K562 (cell line): ENCODE data around the gene F13B. TPM values are rescaled to one million over a fixed set of nuclear protein-coding genes. Genes with fewer than 3 reads are reported as not detected.

Experiments
- ATAC-seq: fragments of 200-7000 bp; cut with Tn5 transposase; 3 replicates; pipeline ENCODE4 v1.9.1; 2020; ENCODE audit warnings: moderate library complexity
- BruUV-seq: library from RNA; stranded (reverse); fragments of 400-500 nt; replicated peaks from 2 replicates; lab custom pipeline; 2021; lab: Mats Ljungman, UMichigan
- CTCF ChIA-PET: fragments of 300-600 bp; formaldehyde crosslinking; extraction: SDS; loops from one replicate; lab custom pipeline; 2021; ENCODE audit warnings: low intra/inter-chr PET ratio; lab: Yijun Ruan, JAX
- POLR2A ChIA-PET: fragments of 300-600, 350-650 bp; sonication (Branson Sonifier 250); formaldehyde crosslinking; extraction: SDS; loops from one replicate; lab custom pipeline; 2021; ENCODE audit warnings: antibody characterized with exemption, inconsistent platforms; lab: Yijun Ruan, JAX
- DNase-seq, 4 experiments: peaks; one replicate each; pipeline versions ENCODE4 v3.0.0 to v3.0.0-alpha.2; 2011 to 2018; ENCODE audit warnings: low spot score in 3 of 4, mixed read lengths in 3 of 4; ENCODE audit errors: extremely low read depth in 1 of 4
- FAIRE-seq: peaks from 2 replicates; lab custom pipeline; 2011; peaks lifted over from hg19 to GRCh38; lab: Jason Lieb, UNC
- H2AFZ ChIP-seq: 2 replicates; pipeline ENCODE4 v1.6.0; 2011; ENCODE audit warnings: low read depth, low read length, control low read depth, inconsistent platforms
- H3K27ac ChIP-seq: fragments of 200-600 bp; 3 replicates; pipeline ENCODE4 v1.8.0; 2011; ENCODE audit warnings: low read depth, mild to moderate bottlenecking, control low read depth, inconsistent platforms, low read length, moderate library complexity, mixed read lengths; ENCODE audit errors: extremely low read depth
- H3K27me3 ChIP-seq, 2 experiments: fragments of 300-600 bp in 1 of 2; 2 replicates in 1 of 2; 3 replicates in 1 of 2; pipeline versions ENCODE4 v1.6.0 to v1.8.0; 2011; ENCODE audit warnings: inconsistent platforms in 2 of 2, low read length in 2 of 2, mild to moderate bottlenecking in 1 of 2, mixed read lengths in 1 of 2, moderate library complexity in 1 of 2; ENCODE audit not compliant: control insufficient read depth in 2 of 2, insufficient read depth in 2 of 2
- H3K36me3 ChIP-seq: fragments of 300-600 bp; 3 replicates; pipeline ENCODE4 v1.8.0; 2011; ENCODE audit warnings: mild to moderate bottlenecking, low read length, inconsistent platforms; ENCODE audit not compliant: control insufficient read depth, insufficient read depth
- H3K4me1 ChIP-seq, 2 experiments: fragments of 200-600 bp in 1 of 2; replicated peaks in 1 of 2; 2 replicates in 1 of 2; 3 replicates in 1 of 2; pipeline versions ENCODE4 v1.5.1 to v1.8.0; 2011; ENCODE audit warnings: inconsistent platforms in 2 of 2, low read length in 2 of 2, mild to moderate bottlenecking in 1 of 2, mixed read lengths in 1 of 2, moderate library complexity in 1 of 2; ENCODE audit not compliant: control insufficient read depth in 2 of 2, insufficient read depth in 2 of 2
- H3K4me2 ChIP-seq: 2 replicates; pipeline ENCODE4 v1.6.1; 2011; ENCODE audit warnings: low read length, control low read depth, inconsistent platforms, mixed read lengths; ENCODE audit not compliant: insufficient read depth
- H3K4me3 ChIP-seq: fragments of 200-600 bp; sonication (generic), shearing (Covaris generic); 2 replicates; pipeline ENCODE4 v1.5.1; 2016; ENCODE audit warnings: control low read depth, inconsistent platforms
- H3K79me2 ChIP-seq: fragments of 200-600 bp; 3 replicates; pipeline ENCODE4 v1.8.0; 2011; ENCODE audit warnings: low read length, inconsistent platforms; ENCODE audit not compliant: control insufficient read depth, insufficient read depth
- H3K9ac ChIP-seq, 2 experiments: 2 replicates each; pipeline versions ENCODE4 v1.6.0 to v1.6.1; 2011; ENCODE audit warnings: low read depth in 2 of 2, low read length in 2 of 2, control low read depth in 1 of 2, inconsistent platforms in 1 of 2, mild to moderate bottlenecking in 1 of 2, mixed read lengths in 1 of 2; ENCODE audit not compliant: insufficient read depth in 1 of 2
- H3K9me1 ChIP-seq: one replicate; pipeline ENCODE4 v1.6.0; 2011; ENCODE audit warnings: inconsistent platforms, mild to moderate bottlenecking, low read length, moderate library complexity; ENCODE audit not compliant: control insufficient read depth, insufficient read depth
- H3K9me3 ChIP-seq: replicated peaks from 2 replicates; pipeline ENCODE4 v1.5.1; 2011; ENCODE audit warnings: low read depth, low read length, inconsistent platforms; ENCODE audit not compliant: control insufficient read depth, insufficient read depth
- H4K20me1 ChIP-seq: replicated peaks from 2 replicates; pipeline ENCODE4 v1.6.1; 2011; ENCODE audit warnings: low read length, inconsistent platforms, mixed read lengths; ENCODE audit not compliant: control insufficient read depth, insufficient read depth
- CAMTA2 ChIP-seq: fragments of 250-450 bp; sonication (Bioruptor Pico); conservative IDR thresholded peaks from 2 replicates; pipeline ENCODE4 v1.5.1; 2022
- L3MBTL2 ChIP-seq: fragments of 450-650 bp; IDR thresholded peaks from 2 replicates; pipeline ENCODE4 v1.6.1; 2016; ENCODE audit warnings: mild to moderate bottlenecking, moderate library complexity
- MAFG ChIP-seq: fragments of 450-650 bp; conservative IDR thresholded peaks from 2 replicates; pipeline ENCODE4 v1.6.1; 2016; ENCODE audit warnings: missing genetic modification characterization, missing compliant biosample characterization
- NR3C1 ChIP-seq: sonication (generic); formaldehyde crosslinking; IDR thresholded peaks from 2 replicates; pipeline ENCODE4 v1.8.1; 2022; ENCODE audit warnings: missing genetic modification reagents
- POLR2A ChIP-seq: fragments of 450-650 bp; conservative IDR thresholded peaks from 2 replicates; pipeline ENCODE4 v1.6.1; 2016
- POLR2AphosphoS2 ChIP-seq: IDR thresholded peaks from 2 replicates; pipeline ENCODE4 v1.6.1; 2012; ENCODE audit warnings: low read length, improper control_type of control experiment
- SPI1 ChIP-seq: IDR thresholded peaks from 2 replicates; pipeline ENCODE4 v1.6.1; 2011; ENCODE audit warnings: low read depth, low read length, control low read depth, borderline replicate concordance
- ZNF316 ChIP-seq: fragments of 450-650 bp; IDR thresholded peaks from 2 replicates; pipeline ENCODE4 v1.6.1; 2016
- ZNF384 ChIP-seq: IDR thresholded peaks from 2 replicates; pipeline ENCODE4 v1.6.1; 2012; ENCODE audit warnings: low read depth, low read length, improper control_type of control experiment
- WGBS: fragments of 100-300 bp; shearing (Covaris generic); methylation state at CpG from one replicate; pipeline ENCODE4 v1.1.6; 2016; ENCODE audit warnings: low coverage, mixed read lengths; ENCODE audit not compliant: insufficient coverage; ENCODE audit errors: missing lambda C conversion rate; 5-methylcytosine and 5-hydroxymethylcytosine counted together
- in situ Hi-C: fragments of 300-500 bp; cut with MboI; formaldehyde crosslinking; loops from 4 replicates; pipeline ENCODE4 v1.15.0; 2018; ENCODE audit warnings: inconsistent platforms, mixed read lengths
- intact Hi-C: fragments of 100-400 bp; cut with micrococcal nuclease; formaldehyde crosslinking; loops from 2 replicates; pipeline ENCODE4 v1.14.2; 2022
- polyA plus RNA-seq, 8 experiments: library from polyadenylated mRNA; depleted of rRNA in 4 of 8; stranded (reverse) in 5 of 8; unstranded in 3 of 8; fragments of >200 nt; fragmentation: Nextera tagmentation in 2 of 8; fragmentation: Illumina TruSeq in 1 of 8; extraction: Ambion mirVana in 2 of 8; extraction: Trizol in 1 of 8; gene quantifications; 2 replicates each; pipeline versions ENCODE4 v1.2.1 to v1.2.3, GENCODE V29; 2011 to 2014; ENCODE audit warnings: inconsistent platforms in 1 of 8, missing spikeins in 1 of 8
- total RNA-seq, 7 experiments: library from RNA; depleted of rRNA in 6 of 7; stranded (reverse); fragments of >200 nt in 6 of 7; fragmentation: Illumina TruSeq in 2 of 7; extraction: Trizol in 2 of 7; gene quantifications; 2 replicates each; pipeline versions ENCODE4 v1.2.1 to v1.2.3, GENCODE V29; 2011 to 2021; ENCODE audit warnings: low replicate concordance in 1 of 7
- TF ChIP-seq, protein P1 (sequence below), 2 experiments: fragments of 150-350 bp in 1 of 2; IDR thresholded peaks; 2 replicates each; pipeline ENCODE4 v1.6.1; 2012 to 2016; ENCODE audit warnings: low read depth in 2 of 2, low read length in 2 of 2, mild to moderate bottlenecking in 1 of 2, moderate library complexity in 1 of 2

F13B gene
- total and polyA plus RNA-seq, 9 of the 15 experiments (the other 6 are each of a cell fraction or from before 2014, with no cell fraction given), result not detected

DNA sequence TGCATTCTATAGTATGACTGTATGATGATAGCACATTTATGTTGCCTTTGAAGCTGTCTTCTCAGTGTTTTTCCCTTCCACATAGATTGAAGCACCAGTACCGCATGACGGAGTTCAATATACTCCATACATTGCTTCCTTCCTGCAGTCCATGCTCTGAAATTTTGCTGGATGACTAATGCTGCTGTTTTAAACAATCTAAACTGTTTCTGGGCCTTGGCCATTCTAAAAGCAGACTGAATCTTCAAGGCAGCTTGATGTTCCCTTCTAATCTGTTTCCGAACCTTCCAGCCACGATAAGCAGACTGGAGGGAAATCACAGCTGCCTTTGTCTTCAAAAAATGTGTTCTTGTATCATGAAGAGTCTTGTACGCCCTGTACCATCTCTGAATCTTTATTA lies 36.2 kb upstream of the F13B start (continued):
- TF ChIP-seq, protein P1, sequence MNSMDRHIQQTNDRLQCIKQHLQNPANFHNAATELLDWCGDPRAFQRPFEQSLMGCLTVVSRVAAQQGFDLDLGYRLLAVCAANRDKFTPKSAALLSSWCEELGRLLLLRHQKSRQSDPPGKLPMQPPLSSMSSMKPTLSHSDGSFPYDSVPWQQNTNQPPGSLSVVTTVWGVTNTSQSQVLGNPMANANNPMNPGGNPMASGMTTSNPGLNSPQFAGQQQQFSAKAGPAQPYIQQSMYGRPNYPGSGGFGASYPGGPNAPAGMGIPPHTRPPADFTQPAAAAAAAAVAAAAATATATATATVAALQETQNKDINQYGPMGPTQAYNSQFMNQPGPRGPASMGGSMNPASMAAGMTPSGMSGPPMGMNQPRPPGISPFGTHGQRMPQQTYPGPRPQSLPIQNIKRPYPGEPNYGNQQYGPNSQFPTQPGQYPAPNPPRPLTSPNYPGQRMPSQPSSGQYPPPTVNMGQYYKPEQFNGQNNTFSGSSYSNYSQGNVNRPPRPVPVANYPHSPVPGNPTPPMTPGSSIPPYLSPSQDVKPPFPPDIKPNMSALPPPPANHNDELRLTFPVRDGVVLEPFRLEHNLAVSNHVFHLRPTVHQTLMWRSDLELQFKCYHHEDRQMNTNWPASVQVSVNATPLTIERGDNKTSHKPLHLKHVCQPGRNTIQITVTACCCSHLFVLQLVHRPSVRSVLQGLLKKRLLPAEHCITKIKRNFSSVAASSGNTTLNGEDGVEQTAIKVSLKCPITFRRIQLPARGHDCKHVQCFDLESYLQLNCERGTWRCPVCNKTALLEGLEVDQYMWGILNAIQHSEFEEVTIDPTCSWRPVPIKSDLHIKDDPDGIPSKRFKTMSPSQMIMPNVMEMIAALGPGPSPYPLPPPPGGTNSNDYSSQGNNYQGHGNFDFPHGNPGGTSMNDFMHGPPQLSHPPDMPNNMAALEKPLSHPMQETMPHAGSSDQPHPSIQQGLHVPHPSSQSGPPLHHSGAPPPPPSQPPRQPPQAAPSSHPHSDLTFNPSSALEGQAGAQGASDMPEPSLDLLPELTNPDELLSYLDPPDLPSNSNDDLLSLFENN (IDR thresholded peaks at IDR 0.05; ENCODE audit: low read depth in 2 of 2, low read length in 2 of 2), result no peak
- TF ChIP-seq CAMTA2 (CRISPR knock-in tag) (no peak), ZNF384 (no peak), SPI1 (no peak)
- TF ChIP-seq, all 486 proteins: peak for 6

- TF ChIP-seq ZNF316, result peak; percentile 66
- TF ChIP-seq MAFG, result 0 out of 2 replicates have a peak, but pooled peaks have one; percentile 16
- TF ChIP-seq POLR2AphosphoS2, result 0 out of 2 replicates have a peak, but pooled peaks have one; percentile 12
- 0 out of 2 replicates have a peak, but pooled peaks have one; percentile 36 for TF ChIP-seq POLR2A
- TF ChIP-seq NR3C1 (CRISPR knock-in tag), result no peak
- no peak for TF ChIP-seq L3MBTL2
- Histone ChIP-seq H3K4me2 (no peak overlapping the region), H4K20me1 (no peaks in the 10 kb centered on the region), H3K4me3 (no peak overlapping the region), H3K27me3 (no peaks in the 10 kb centered on the region), H3K4me1 (peaks cover 0 to 6% of the 10 kb centered on the region in 2 experiments; a peak in 1 of 5 replicates), H3K27ac (no peak overlapping the region), H3K9ac (no peak overlapping the region), H3K9me3 (peaks cover 28% of the 10 kb centered on the region), H2AFZ (no peak overlapping the region), H3K9me1 (no peaks in the 10 kb centered on the region), H3K36me3 (peaks cover 41% of the 10 kb centered on the region), H3K79me2 (no peaks in the 10 kb centered on the region)
- FAIRE-seq (no peak), DNase-seq (no peak), ATAC-seq (no peak)
- intact Hi-C loops (no loop called here), in situ Hi-C loops (no loop called here)
- no TSS peak for BruUV-seq
- ChIA-PET POLR2A (interaction anchor here (0.7 kb wide), 1 partner anchor 10 kb away, joined by 3 read pairs; no protein-coding TSS in a partner anchor), CTCF (no interaction called here)
- WGBS, result 94% methylated on average over 3 of the region's 3 CpGs
These were observed 34.9 kb upstream of the F13B start for GRCh38 chr1:197101978-197102377.
